Hematopoietic multipotent progenitor cell treated with erythropoietin and hydrocortisone succinate and interleukin-3 and kit ligand, for 4 days (in vitro differentiated cells): ENCODE measurements around the gene PER1.

Source experiments
- DNase-seq: peaks from one replicate; pipeline ENCODE4 v3.0.0-alpha.2; 2015

The PER1 gene

DNA sequence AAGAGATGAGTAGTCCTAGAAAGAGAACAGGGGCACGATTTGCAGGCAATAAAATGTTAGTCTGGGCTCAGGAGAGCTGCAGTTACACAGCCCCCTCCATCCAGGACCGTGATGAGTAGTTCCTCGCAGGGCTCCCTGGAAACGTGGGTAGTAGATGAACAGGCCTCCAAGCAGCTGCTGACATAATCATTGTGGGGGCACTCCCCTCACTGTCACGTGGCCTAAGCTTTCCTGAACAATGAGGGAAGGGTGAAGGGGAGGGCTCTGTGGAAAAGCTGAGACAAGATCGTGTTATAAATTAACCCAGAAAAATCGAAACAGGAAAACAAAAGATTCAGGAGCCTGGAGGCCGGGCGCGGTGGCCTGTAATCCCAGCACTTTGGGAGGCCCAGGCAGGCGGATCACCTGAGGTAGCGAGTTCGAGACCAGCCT lies 1.3 kb upstream of the PER1 start:
- DNase-seq = peak; percentile 84

DNA sequence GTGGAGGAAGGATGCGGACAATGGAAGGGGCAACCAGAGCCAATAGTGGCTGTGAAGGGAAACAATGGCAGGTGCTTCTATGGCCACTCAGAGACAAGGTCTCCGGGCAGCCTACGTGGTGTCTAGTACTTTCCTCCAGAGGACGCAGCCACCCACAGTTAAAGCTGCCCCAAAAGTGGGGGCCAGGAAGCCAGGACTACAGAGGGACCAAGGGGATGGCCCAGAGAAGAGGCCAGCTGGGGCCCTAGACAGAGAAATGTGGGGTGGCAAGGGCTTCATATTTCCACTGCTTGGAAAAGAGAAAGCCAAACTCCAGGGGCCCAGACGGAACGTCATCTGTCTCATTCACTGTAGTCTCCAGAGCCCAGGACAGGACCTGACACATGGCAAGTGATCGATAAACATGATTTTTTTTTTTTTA lies 837 bp upstream of the PER1 start:
- DNase-seq = no peak

DNA sequence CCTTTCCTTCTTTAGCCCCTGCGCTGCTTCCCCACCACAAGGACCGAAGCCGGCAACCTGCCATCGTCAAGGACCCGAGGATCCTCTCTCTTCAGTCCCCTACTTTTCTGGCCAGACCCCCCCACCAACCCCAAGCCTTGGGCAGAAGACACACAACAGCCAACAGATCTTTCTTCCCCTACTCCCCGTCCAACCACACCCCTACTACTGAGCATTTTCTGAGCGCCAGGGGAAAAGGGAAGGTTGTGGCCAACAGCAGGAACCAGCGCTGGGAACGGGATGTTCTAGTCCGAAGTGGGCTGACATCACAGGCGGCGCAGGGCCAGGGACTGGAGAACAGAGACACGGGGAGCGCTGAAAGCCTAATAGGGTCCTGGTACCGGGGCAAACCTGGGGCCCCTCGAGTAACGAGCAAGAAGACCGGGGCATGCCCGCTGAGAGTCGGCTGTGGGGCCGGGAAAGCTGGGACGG lies 528 bp downstream of the PER1 start:
- peak; percentile 66 for DNase-seq

DNA sequence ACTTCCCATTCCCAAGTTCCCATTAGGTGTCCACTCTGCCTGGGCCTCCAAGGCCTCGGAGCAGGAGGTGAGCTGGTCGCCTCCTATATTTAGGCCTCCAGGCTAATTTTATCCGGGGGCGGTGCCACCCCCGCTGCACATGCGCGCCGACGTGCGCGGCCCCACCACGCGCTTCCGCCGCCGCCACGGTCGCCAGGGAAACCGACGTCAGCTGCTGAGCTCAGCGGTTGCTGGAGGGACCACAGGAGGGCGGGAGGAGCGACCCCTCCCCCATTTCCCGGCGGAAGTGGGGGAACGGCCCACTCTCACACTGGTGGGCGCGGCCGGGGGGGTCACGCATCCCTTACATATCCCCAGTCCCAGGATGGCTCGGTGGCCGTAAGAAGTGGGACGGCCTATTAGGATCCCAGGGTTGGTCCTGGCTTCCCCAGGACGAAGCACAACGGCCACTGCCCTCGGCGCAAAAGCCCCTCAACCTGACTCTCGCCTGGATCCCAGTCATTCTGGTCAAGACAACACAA lies 1.0 kb downstream of the PER1 start:
- DNase-seq = peak; percentile 91

DNA sequence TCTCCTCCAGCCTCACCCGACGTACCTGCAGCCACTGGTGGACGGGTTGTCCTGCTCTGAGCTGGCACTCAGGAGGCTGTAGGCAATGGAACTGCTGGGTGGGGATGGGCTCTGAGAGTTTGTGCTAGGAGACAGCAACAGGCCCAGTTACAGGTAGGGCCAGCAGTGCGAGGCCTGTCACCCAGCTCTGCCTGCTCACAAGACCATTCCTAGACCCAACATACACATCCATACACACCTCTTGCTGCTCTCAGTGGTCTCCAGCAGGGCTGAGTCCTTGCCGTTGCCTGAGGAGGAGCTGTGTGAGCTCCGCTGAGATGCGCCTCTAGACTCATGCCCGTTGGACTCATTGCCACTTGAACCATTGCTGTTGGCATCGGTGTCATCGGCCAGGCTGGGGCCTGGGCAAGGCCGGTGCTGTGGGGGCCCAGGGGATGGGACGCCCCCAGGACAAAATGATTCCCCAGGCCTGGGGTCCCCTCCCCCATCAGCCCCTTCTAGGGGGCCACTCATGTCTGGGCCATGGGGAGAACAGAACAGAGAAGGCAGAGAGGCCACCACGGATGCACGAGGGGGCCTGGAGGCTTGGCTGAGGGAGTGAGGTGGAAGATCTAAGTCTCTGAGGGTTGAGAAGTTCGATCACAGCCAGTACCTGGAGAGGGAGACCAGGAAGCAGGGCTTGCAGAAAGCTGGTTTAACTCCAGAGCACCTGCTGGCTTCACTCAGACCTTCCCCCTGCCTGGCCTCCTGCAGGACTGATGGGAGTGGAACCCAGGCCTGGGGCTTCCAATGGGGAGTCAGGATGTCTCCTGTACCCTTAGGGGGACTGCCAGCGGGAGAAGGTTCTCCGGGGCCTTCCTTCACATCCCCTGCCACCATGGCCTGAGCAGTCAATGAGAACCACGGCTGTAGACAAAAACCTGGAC lies 1.7 kb downstream of the PER1 start:
- DNase-seq = no peak

DNA sequence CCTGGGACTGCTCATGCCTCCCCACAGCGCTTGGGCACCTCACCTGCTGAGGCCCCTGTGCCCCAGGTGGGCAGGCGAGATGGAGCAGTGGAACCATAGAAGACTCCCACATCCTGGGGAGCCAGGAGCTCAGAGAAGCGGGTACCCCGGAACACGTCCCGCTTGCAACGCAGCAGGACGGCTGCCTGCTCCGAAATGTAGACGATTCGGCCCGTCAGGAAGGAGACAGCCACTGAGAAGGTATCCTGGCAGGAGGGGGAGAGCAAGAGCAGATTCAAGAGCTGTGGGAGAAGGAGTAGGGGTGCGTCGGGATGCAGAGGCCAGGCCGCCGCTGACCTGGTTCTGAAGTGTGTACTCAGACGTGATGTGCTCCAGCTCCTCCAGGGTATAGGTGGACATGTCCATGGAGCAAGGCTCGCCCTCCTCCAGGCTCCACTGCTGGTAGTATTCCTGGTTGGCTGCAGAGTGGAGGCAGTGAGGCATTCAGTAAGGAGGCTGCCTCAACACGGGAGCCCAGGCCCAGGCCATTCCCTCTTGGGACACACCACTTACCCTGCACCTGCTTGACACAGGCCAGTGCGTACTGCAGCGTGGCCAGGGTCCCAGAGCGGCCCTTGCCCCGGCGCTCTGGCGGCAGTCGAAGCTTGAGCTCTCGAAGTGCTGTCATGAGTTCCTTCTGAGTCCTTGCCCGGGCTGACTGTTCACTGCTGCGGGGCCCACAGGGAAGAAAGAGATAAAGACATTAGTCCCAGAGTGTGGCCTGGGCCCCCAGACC lies 2.6 kb downstream of the PER1 start:
- DNase-seq = no peak

DNA sequence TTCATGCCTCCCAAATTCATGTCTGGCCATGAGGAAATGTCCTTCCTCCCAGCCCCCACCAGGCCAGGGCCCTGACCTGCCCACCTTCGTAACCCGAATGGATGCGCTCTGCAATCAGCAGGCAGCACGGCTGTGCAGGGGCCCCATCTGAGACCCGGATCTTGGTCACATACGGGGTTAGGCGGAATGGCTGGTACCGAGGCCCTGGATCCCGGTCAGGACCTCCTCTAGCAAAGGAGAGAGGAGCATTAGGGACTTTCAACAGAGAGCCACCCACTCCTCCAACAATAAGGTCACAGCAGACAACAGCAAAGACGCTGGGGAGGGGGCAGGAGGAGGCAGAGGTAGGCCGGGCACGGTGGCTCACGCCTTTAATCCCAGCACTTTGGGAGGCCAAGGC lies 3.6 kb downstream of the PER1 start:
- no peak for DNase-seq

DNA sequence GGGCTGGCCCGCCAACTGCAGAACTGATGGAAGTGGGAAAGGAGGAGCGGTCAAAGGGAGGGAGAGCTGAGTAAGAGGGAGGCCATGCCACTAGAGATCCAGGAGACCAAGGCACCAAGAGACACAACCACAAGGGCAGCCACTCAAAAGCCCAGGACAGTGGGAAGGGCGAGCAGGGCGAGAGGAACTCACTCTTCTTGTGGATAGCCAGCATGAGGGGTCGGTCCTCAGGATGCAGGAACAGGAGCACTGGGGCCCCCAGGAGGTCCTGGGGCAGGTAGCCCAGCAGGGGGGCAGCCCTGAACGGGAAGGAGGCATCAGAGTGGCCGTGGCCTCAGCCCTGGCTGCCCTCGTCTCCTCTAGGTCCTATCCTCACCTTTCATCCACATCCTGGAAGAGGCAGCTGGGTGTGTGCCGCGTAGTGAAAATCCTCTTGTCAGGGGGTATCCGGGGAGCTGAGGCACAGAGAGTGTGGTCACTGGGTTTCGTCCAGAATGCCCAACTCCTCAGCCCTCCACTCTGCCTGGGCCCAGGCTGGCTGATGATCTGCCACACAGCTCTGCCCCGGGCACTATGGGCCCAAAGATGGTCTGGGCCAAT lies 4.3 kb downstream of the PER1 start:
- no peak for DNase-seq

DNA sequence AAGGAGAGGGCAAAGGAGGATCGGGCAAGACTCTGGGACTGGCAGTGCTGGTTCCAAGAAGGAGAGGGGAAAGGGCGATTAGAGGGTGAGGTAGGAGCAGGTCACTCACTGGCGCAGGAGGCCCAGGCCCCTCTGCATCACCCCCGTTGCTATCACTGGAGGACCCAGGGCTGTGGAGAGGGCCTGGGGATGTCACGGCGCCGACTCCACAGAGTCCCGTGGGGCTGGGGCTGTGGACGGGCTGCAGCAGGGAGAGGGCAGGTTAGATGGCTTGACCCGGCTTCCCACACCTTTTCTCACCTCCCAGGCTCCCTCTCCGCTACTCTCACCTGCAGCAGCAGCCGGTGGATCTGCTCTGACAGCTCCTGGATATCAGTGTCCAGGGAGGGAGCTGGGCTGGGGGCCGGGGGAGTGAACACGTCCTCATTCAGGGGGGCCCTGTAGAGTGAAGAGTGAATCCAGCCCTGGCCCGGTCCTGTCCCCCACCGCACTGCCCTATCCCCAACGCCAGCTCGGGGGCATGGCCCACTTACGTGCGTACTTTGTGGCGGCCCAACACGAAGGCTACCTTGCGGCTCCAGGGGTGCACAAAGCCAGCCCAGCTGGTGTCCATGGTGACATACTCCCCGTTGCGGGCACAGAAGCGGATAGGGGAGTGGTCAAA lies 4.9 kb downstream of the PER1 start:
- DNase-seq = no peak

DNA sequence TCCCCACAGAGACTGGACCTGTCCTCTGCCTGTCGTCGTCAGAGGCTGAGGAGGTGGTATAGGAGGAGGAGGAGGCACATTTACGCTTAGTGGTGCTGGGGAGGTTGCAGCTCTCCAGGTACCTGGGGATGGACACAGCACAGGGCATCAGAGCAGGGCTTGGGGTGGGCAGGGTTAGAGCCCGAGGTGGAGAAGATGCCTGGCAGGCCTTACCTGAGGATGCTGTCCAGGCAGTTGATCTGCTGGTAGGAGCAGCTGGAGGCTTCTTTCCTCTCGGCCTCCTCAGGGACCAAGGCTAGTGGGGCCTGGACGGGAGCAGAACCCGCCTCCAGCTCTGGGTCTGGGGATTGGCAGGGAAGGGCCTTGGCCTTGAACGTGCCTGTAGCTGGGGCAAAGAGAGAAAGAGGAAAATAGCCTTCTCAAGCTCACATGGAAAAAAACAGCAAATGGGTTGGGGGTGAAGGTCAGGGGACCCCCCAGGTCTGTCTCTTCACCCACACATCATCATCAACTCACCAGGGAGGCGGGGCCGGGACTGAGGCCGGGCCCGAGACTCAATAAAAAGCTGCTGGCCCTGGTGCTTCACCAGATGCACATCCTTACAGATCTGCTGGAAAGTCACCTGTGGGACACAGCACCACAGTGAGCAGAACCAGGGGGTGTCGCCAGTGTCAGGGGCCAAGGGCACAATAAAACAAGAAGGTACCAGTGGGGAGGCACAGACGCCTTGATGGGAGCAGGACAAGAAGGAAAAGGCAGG lies 5.6 kb downstream of the PER1 start:
- DNase-seq = no peak

DNA sequence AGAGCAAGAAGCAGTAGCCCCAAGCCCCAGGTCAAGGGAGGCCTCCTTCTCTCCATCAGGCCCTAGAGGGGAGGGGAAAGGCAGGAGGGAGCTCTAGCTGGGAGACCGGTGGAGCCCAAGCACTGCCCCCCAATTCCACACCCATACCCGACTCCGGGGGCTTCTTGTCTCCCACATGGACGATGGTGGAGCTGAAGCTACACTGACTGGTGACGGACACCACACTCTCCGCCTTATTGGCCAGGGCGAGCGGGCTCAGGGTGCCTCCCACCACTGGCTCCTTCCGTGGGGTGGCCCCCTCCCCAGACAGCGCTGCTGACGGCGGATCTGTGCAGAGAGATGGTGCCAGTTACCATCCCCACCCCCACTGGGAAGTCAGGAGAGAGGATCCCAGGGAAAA lies 6.4 kb downstream of the PER1 start:
- no peak for DNase-seq

DNA sequence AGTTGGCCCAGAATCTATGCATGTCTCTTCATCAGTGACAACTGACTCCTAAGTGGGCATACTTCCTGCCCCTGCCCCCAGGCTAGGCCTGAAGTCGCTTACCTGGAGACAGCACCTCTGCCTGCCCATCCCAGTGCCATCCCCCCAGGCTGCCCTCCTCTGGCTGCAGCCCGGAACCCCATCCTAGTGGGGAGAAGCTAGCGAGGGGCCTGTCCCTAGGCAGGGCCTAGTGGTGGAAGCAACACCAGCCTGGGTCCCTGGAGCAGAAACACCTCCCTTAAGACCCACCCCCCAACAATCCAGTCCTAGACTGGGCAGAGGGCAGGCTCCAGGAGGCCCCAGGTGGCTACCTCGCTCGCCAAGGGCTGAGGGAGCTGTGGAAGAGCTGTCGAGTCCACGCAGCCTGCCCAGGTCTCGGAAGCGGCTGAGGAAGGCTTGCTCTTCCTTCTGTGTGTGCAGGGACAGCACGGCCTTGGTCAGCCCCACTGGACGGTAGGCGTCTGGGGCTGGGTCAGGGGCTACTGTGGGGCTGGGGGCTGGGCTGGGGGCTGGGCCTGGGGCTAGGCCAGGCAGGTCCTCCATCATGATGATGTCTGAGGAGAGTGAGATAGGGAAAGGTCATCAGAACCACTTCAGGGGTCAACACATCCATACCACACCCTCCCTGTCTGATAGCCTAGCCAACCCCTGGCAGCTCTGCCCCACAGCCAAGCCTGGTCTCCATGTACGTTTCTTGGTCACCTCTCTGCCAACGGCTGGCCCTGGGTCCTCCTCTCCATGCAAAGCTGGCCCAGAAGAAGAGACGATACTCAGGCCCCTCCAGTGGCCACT lies 7.6 kb downstream of the PER1 start:
- DNase-seq = no peak

DNA sequence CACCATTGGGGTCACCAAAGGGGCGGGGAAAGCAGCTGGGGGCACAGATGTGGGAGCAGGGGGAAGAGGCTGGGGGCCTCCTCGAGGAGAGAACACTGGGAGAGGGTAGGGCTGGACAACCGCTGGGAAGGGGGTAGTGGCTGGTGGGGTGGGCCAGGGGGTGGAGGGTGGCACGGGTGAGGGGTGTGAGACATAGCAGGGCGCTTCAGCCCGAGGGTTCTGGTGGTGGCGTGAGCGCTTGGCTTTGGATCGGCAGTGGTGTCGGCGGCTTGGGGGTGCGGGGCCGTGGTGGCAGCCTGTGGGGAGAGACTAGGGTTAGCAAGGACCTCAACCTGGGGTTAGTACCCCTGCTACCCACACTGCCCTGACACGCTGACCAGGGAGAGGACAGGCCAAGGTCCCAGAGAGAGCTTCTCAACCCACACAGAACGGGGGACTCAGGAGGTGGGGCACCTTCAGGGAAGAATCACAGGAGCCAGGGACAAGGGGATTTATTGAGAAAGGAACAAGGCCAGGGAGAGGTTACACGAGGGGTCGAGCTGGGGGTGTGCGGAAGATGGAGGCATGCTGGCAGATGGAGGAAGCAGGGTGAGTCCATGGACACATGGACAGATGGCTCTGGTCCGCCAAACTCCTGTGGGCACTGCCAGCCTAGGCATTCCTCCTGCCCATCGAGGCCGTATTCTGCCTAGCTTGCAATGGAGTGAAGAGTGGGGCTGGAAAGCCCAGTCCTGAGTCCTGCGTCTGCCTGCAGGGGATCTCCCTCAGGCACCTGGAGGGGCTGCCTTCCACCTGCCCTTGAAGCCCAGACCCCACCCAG lies 8.4 kb downstream of the PER1 start:
- no peak for DNase-seq

DNA sequence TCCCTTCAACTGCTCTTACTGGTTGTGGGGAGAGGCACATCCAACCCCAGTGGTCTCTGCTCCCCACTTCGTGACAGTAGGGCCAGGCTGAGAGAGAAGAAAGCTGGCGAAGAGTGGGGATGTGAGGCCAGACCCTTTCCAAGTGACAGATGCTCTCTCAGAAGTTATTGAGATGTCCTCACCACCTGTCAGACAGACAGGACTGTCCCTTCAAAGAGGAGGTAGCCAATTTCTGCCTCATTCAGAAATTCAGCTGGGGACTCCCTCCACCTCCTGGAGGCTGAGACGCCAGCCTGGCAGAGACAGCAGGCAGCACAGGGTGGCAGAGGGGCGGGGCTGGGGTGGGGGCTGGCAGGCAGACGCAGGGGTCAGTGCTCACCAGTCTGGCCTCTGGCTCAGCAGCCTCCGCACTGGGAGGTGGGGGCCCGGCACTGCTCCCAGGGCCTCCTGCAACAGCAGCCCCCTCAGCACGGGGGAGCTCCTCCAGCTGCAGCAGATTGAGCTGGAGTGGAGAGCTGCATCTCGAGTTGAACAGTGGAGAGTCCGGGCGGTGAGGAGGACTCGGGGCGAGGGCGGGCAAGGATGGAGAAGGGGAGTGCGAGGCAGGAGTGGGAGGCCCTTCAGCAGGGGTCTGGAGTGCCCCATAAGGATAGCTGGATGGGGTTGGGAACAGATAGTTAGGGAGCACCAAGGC lies 9.2 kb downstream of the PER1 start:
- DNase-seq = no peak

DNA sequence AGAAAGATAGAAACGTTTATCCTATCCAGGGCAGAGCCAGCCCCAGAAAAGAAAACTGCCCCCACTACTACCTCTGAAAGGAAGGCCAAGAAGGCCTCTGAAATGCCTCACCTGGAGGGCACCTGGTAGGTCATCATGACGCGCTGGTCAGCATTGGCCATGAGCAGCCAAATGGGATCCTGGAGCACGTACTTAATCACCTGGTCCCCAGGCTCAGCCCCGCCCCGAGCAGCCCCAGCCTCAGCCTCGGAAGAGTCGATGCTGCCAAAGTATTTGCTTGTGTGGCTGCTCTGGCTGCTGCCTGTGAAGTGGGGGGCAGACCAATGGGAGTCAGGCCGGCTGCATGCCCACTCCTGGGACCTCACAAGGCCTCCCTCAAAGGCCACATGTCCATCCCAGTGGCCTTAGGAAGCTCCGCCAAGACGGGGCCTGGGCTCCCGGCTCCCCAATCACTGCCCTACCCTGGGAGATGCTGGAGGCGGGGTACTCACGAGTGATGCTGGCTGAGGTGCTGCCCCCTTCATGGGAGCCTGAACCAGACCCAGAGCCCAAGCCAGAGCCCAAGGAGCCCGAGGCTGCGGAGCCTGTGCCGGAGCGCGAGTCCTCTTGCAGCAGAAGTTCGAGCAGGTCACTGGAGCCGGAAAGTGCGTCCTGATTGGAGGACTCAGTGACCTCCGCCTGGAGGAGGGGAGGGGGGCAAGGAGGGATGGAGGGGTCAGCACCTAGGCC lies 9.9 kb downstream of the PER1 start:
- no peak for DNase-seq

DNA sequence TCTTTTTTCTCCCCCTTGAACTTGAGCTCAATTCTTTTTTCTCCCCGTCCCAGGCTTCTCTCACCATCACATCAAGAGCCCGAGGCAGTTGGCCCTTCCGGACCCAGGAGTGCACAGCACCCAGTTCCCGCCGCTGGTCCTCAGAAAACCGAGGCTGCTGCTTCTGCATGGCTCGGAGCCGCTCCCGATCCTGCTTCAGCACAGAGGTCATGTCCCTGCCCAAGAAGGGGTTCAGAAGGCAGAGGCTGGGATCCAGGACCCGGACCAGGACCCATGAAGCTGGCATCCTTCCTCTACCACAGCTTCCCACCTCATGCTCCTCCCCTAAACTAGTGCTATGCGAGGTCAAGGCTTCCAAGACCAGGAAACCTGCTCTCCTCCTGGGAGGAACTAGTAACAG lies 10.5 kb downstream of the PER1 start:
- no peak for DNase-seq

DNA sequence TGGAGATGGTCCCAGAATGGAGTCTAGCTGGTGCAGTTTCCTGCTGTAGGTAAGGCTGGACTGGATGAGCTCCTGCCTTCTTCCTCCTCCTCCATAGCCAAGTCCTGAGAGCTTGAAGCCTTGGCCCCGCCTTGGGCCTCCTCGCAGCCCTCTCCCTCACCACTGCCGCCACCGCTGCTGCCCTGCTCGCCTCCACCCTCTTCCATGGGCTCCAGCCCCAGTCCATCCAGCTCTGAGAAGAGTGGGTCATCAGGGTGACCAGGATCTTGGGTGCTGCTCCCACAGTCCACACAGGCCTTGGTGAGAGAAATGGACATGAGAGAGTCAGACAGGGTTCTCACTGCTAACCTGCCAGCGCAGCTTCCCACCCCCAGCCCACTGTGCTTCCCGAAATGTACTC lies 11.2 kb downstream of the PER1 start:
- DNase-seq = no peak
